A549 (cell line): ENCODE results near the gene GTPBP3. TPM values are rescaled to one million over a fixed set of nuclear protein-coding genes. Genes with fewer than 3 reads are reported as not detected.
A peak's percentile ranks its signal among the peaks of the same experiment; 100 is the strongest.

ENCODE experiments used
- ATAC-seq, 2 experiments: fragments of 200-7000 bp in 1 of 2; fragments of >200 bp in 1 of 2; cut with Nextera tagmentation in 1 of 2; cut with Tn5 transposase in 1 of 2; 3 replicates each; pipeline versions ENCODE4 v1.8.0 to v1.9.1; 2018 to 2020; ENCODE audit warnings: mild to moderate bottlenecking in 1 of 2, moderate library complexity in 1 of 2
- CTCF ChIA-PET: fragments of 300-600 bp; sonication (Branson Sonifier 250); formaldehyde crosslinking; extraction: SDS; loops from one replicate; lab custom pipeline; 2021; ENCODE audit warnings: antibody characterized with exemption, inconsistent platforms; lab: Yijun Ruan, JAX
- POLR2A ChIA-PET: fragments of 350-600 bp; formaldehyde crosslinking; extraction: SDS; loops from one replicate; lab custom pipeline; 2021; ENCODE audit warnings: antibody characterized with exemption, inconsistent platforms; lab: Yijun Ruan, JAX
- DNase-seq, 2 experiments: peaks; one replicate each; pipeline versions ENCODE4 v3.0.0 to v3.0.0-alpha.2; 2011 to 2016; ENCODE audit warnings: low read depth in 1 of 2, low spot score in 1 of 2
- FAIRE-seq: peaks from 2 replicates; lab custom pipeline; 2011; peaks lifted over from hg19 to GRCh38; lab: Jason Lieb, UNC
- H3K27ac ChIP-seq, 2 experiments: fragments of >200 bp; sonication (Bioruptor Twin); formaldehyde crosslinking; 3 replicates each; pipeline ENCODE4 v1.5.1; 2016 to 2017
- H3K4me1 ChIP-seq: fragments of >200 bp; sonication (Bioruptor Twin); formaldehyde crosslinking; 3 replicates; pipeline ENCODE4 v1.6.1; 2016
- H3K4me2 ChIP-seq: fragments of >200 bp; sonication (Bioruptor Twin); formaldehyde crosslinking; 3 replicates; pipeline ENCODE4 v1.6.1; 2016
- H3K4me3 ChIP-seq: fragments of >200 bp; sonication (Bioruptor Twin); formaldehyde crosslinking; 3 replicates; pipeline ENCODE4 v1.5.1; 2016
- H3K9me3 ChIP-seq: fragments of >200 bp; sonication (Bioruptor Twin); formaldehyde crosslinking; 3 replicates; pipeline ENCODE4 v1.6.1; 2016
- BHLHE40 ChIP-seq: IDR thresholded peaks from 2 replicates; pipeline ENCODE4 v1.6.1; 2012; ENCODE audit warnings: low read depth, low read length, inconsistent platforms
- CHD2 ChIP-seq: fragments of 150-350 bp; IDR thresholded peaks from 2 replicates; pipeline ENCODE4 v1.6.1; 2014; ENCODE audit warnings: low read length; ENCODE audit not compliant: partially characterized antibody
- CHD4 ChIP-seq: fragments of 200-600 bp; sonication (generic); IDR thresholded peaks from 2 replicates; pipeline ENCODE4 v1.6.1; 2016; ENCODE audit warnings: antibody characterized with exemption, mild to moderate bottlenecking, borderline replicate concordance
- EHMT2 ChIP-seq: fragments of 200-600 bp; sonication (generic); IDR thresholded peaks from 2 replicates; pipeline ENCODE4 v1.6.1; 2016; ENCODE audit warnings: antibody characterized with exemption, low read depth, mild to moderate bottlenecking, moderate library complexity
- ELK1 ChIP-seq: fragments of 150-350 bp; IDR thresholded peaks from 2 replicates; pipeline ENCODE4 v1.6.1; 2014; ENCODE audit warnings: low read depth, mild to moderate bottlenecking, low read length
- FOSB ChIP-seq: fragments of 250-450 bp; sonication (Bioruptor Pico); IDR thresholded peaks from 2 replicates; pipeline ENCODE4 v1.5.0; 2020; ENCODE audit warnings: mild to moderate bottlenecking, moderate library complexity
- FOSL2 ChIP-seq, 2 experiments: fragments of 450-650 bp in 1 of 2; fragments of >200 bp in 1 of 2; sonication (Bioruptor Twin) in 1 of 2; formaldehyde crosslinking; IDR thresholded peaks; 2 replicates each; pipeline versions ENCODE4 v1.5.0 to v1.6.1; 2016 to 2020; ENCODE audit warnings: mild to moderate bottlenecking in 1 of 2, moderate library complexity in 1 of 2
- KDM1A ChIP-seq: fragments of 200-600 bp; sonication (generic); IDR thresholded peaks from 2 replicates; pipeline ENCODE4 v1.6.1; 2016; ENCODE audit warnings: low read depth, mild to moderate bottlenecking
- KDM5A ChIP-seq: fragments of 200-600 bp; sonication (generic); IDR thresholded peaks from 2 replicates; pipeline ENCODE4 v1.6.1; 2016; ENCODE audit warnings: antibody characterized with exemption, mild to moderate bottlenecking
- MAFK ChIP-seq: fragments of 450-650 bp; IDR thresholded peaks from 2 replicates; pipeline ENCODE4 v1.6.1; 2014; ENCODE audit not compliant: partially characterized antibody
- MAZ ChIP-seq: fragments of 150-350 bp; IDR thresholded peaks from 2 replicates; pipeline ENCODE4 v1.6.1; 2014; ENCODE audit warnings: antibody characterized with exemption, low read depth, low read length, borderline replicate concordance
- NPAS2 ChIP-seq: fragments of 250-450 bp; sonication (Bioruptor Pico); IDR thresholded peaks from 2 replicates; pipeline ENCODE4 v1.8.0; 2022; ENCODE audit warnings: mild to moderate bottlenecking, moderate library complexity, borderline replicate concordance
- RFX5 ChIP-seq: fragments of 450-650 bp; IDR thresholded peaks from 2 replicates; pipeline ENCODE4 v1.7.1; 2014; ENCODE audit warnings: antibody characterized with exemption, mild to moderate bottlenecking, moderate library complexity
- SREBF2 ChIP-seq: fragments of 450-650 bp; IDR thresholded peaks from 2 replicates; pipeline ENCODE4 v1.6.1; 2014; ENCODE audit warnings: mild to moderate bottlenecking, moderate library complexity
- ZNF302 ChIP-seq: fragments of 250-450 bp; sonication (Bioruptor Pico); IDR thresholded peaks from 2 replicates; pipeline ENCODE4 v1.9.0; 2021; ENCODE audit warnings: inconsistent platforms, mild to moderate bottlenecking, moderate library complexity
- ZSCAN20 ChIP-seq: fragments of 250-450 bp; sonication (Bioruptor Pico); IDR thresholded peaks from 2 replicates; pipeline ENCODE4 v1.8.0; 2022; ENCODE audit warnings: mild to moderate bottlenecking, moderate library complexity
- WGBS: methylation state at CpG from one replicate; pipeline ENCODE4 v1.1.6; 2017; ENCODE audit errors: missing lambda C conversion rate; 5-methylcytosine and 5-hydroxymethylcytosine counted together
- polyA plus RNA-seq, 4 experiments: library from polyadenylated mRNA; depleted of rRNA in 3 of 4; stranded (reverse); fragments of >200 nt; fragmentation: RNase III in 1 of 4; extraction: RNeasy Plus Mini Kit Qiagen cat#74134 plus additional on column Dnase treatment in 1 of 4; gene quantifications; 2 replicates in 3 of 4; 3 replicates in 1 of 4; pipeline ENCODE4 v1.2.3, GENCODE V29; 2011 to 2017

The GTPBP3 gene
- polyA plus RNA-seq, 2 of the 4 experiments (the other 2 are of a cell fraction), result 10.6 to 19.3 TPM

DNA sequence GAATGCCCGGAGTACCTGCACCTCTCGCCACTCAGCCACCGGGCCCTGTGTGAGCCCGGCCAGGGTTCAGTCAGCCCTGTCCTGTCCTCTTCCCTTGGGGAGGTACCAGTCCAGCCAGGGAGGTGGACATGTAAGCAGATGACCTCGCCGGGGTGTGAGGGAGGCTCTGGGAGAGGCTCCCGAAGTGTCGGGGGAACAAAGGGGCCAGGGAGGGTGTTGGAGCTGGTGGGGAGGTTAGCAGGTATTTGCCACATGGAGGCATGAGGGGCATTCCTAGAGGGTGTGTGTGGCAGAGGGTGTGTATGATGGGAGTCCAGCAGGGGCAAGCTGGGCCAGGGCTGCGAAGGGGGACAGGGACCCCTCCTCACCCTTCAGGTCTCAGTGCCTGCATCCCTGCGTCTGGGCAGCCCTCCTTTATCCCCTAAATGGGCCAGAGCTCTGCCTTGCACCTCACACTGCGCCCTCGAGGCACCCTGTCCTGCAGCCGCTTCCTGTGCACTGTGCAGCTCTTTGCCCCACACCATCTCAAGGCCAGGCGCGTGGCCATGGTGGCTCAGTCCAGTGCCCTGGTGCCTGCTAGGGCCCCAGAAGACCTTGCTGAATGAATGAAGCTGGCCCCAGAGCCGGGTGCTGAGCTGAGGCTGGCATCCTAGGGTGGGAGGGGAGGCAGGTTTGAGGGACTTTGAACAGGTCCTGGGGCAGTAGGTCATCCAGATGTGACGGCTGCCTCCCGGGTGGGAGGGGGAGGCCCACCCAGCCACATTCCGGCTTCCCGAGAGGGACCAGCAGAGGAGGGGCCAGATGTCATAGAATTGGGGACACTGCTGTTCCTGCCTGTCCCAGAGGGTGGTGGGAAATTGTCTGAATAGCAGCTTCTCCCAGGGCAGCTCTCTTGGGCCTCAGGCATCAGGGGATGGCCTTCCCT, 24.9 kb upstream of the GTPBP3 start:
- 74% methylated on average over 5 of the region's 20 CpGs for WGBS
- Histone ChIP-seq H3K4me1 (peaks cover 38% of the 10 kb centered on the region), H3K27ac (peak overlapping the region; percentile 84 to 94), H3K9me3 (no peaks in the 10 kb centered on the region), H3K4me3 (peak overlapping the region; percentile 32), H3K4me2 (peak overlapping the region; percentile 97)
- DNase-seq (no peak), ATAC-seq (no peak), FAIRE-seq (no peak)
- ChIA-PET POLR2A (interaction anchor here (0.9 to 1.4 kb wide), 3 partner anchors 21 to 653 kb away, joined by 3 to 4 read pairs (median 4); partner anchors contain the start of gene BABAM1), CTCF (interaction anchor here (0.8 to 0.9 kb wide), 2 partner anchors 9 to 20 kb away, joined by 3 read pairs; no protein-coding TSS in a partner anchor)
- TF ChIP-seq KDM1A, result no peak
- no peak for TF ChIP-seq FOSB
- no peak for TF ChIP-seq CHD2
- TF ChIP-seq FOSL2 (IDR thresholded peaks at IDR 0.05), result no peak
- TF ChIP-seq FOSL2 (CRISPR knock-in tag; IDR thresholded peaks at IDR 0.05), result no peak
- no peak for TF ChIP-seq MAFK

GRCh38 chr19:17314007-17314593, 23.3 kb upstream of the GTPBP3 start:
- TF ChIP-seq KDM5A, result no peak
- TF ChIP-seq CHD2, result no peak
- ChIA-PET CTCF (interaction anchor here (0.5 kb wide), 1 partner anchor 31 kb away, joined by 4 read pairs; no protein-coding TSS in a partner anchor), POLR2A (no interaction called here)
- peaks cover 45% of the 10 kb centered on the region for H3K4me1 ChIP-seq
- ATAC-seq (no peak), DNase-seq (no peak), FAIRE-seq (no peak)
- 87% methylated on average over 12 of the region's 19 CpGs for WGBS
- H3K27ac ChIP-seq, result no peak overlapping the region; a peak in 1 of 6 replicates
- no peak overlapping the region for H3K4me2 ChIP-seq
- H3K4me3 ChIP-seq, result no peak overlapping the region
- H3K9me3 ChIP-seq, result no peaks in the 10 kb centered on the region

- DNase-seq (no peak), ATAC-seq (no peak), FAIRE-seq (no peak)
- POLR2A ChIA-PET, result no interaction called here
- CTCF ChIA-PET, result no interaction called here
- peak overlapping the region in 1 of 2 experiments; percentile 41; a peak in 1 of 6 replicates for H3K27ac ChIP-seq
- no peak overlapping the region for H3K4me3 ChIP-seq
- H3K4me2 ChIP-seq, result no peak overlapping the region
- 100% methylated on average over 3 of the region's 6 CpGs for WGBS
- peaks cover 16% of the 10 kb centered on the region for H3K4me1 ChIP-seq
- H3K9me3 ChIP-seq, result no peaks in the 10 kb centered on the region
- TF ChIP-seq ZSCAN20 (CRISPR knock-in tag) (no peak), MAZ (no peak), FOSL2 (IDR thresholded peaks at IDR 0.05) (no peak), FOSL2 (CRISPR knock-in tag; IDR thresholded peaks at IDR 0.05) (no peak), BHLHE40 (no peak), CHD2 (no peak), KDM1A (no peak), CHD4 (no peak), NPAS2 (CRISPR knock-in tag) (no peak), ZNF302 (CRISPR knock-in tag) (no peak), MAFK (no peak), SREBF2 (no peak), FOSB (no peak), EHMT2 (no peak), RFX5 (no peak), ELK1 (no peak)
These were observed 18.4 kb upstream of the GTPBP3 start for GRCh38 chr19:17318966-17319365.
